B cell (primary cell): ENCODE data around the gene SDK1. TPM values are rescaled to one million over a fixed set of nuclear protein-coding genes. Genes with fewer than 3 reads are reported as not detected.

ENCODE experiments used
- ATAC-seq: fragments of 200-7000 bp; cut with Tn5 transposase; one replicate; pipeline ENCODE4 v1.10.0; 2021; ENCODE audit warnings: low read depth, mild to moderate bottlenecking, moderate number of reproducible peaks, moderate library complexity
- CTCF ChIA-PET: fragments of 350-600 bp; sonication (Branson Sonifier 250); formaldehyde crosslinking; loops from one replicate; lab custom pipeline; 2021; ENCODE audit warnings: antibody characterized with exemption, inconsistent platforms; lab: Charles Lee
- POLR2A ChIA-PET: fragments of 350-600 bp; sonication (Branson Sonifier 250); formaldehyde crosslinking; loops from one replicate; lab custom pipeline; 2021; ENCODE audit warnings: antibody characterized with exemption; lab: Charles Lee
- DNase-seq: peaks from one replicate; pipeline ENCODE4 v3.0.0; 2013
- H2AFZ ChIP-seq: 2 replicates; pipeline ENCODE4 v1.6.1; 2012; ENCODE audit warnings: mild to moderate bottlenecking, low read depth, low read length; ENCODE audit not compliant: insufficient read depth, poor library complexity, severe bottlenecking
- H3K27ac ChIP-seq, 2 donors: 1 replicate in 1 of 2; 2 replicates in 1 of 2; pipeline ENCODE4 v1.5.1; 2012 to 2013; ENCODE audit warnings: low read length in 2 of 2, mild to moderate bottlenecking in 2 of 2, moderate library complexity in 1 of 2
- H3K27me3 ChIP-seq, 4 experiments: fragments of 200-600 bp in 1 of 4; sonication (generic) in 1 of 4; replicated peaks in 1 of 4; 1 replicate in 2 of 4; 2 replicates in 2 of 4; pipeline versions ENCODE4 v1.6.1 to v1.7.0; 2013 to 2016; ENCODE audit warnings: low read length in 3 of 4, mild to moderate bottlenecking in 2 of 4, mixed read lengths in 1 of 4, moderate library complexity in 1 of 4; ENCODE audit not compliant: insufficient read depth in 4 of 4, control insufficient read depth in 3 of 4; ENCODE audit errors: control extremely low read depth in 1 of 4
- H3K36me3 ChIP-seq, 2 experiments: replicated peaks in 1 of 2; 1 replicate in 1 of 2; 2 replicates in 1 of 2; pipeline versions ENCODE4 v1.6.1 to v1.7.1; 2013; ENCODE audit warnings: low read length in 1 of 2; ENCODE audit not compliant: insufficient read depth in 2 of 2, control insufficient read depth in 1 of 2; ENCODE audit errors: control extremely low read depth in 1 of 2, extremely low read depth in 1 of 2
- H3K4me1 ChIP-seq, 2 donors: fragments of 200-600 bp in 1 of 2; sonication (generic) in 1 of 2; 1 replicate in 1 of 2; 2 replicates in 1 of 2; pipeline versions ENCODE4 v1.5.1 to v1.6.1; 2013 to 2017; ENCODE audit warnings: low read length in 2 of 2; ENCODE audit not compliant: control insufficient read depth in 2 of 2, insufficient read depth in 2 of 2
- H3K4me2 ChIP-seq: replicated peaks from 2 replicates; pipeline ENCODE3; 2012; ENCODE audit warnings: mild to moderate bottlenecking, low read depth, low read length; ENCODE audit not compliant: poor library complexity, severe bottlenecking
- H3K4me3 ChIP-seq, 5 experiments: fragments of 200-600 bp in 1 of 5; sonication (generic) in 1 of 5; 1 replicate in 3 of 5; 2 replicates in 2 of 5; pipeline versions ENCODE4 v1.5.1 to v1.7.0; 2011 to 2016; ENCODE audit warnings: low read length in 4 of 5, mild to moderate bottlenecking in 4 of 5, low read depth in 2 of 5, control low read depth in 1 of 5, moderate library complexity in 1 of 5; ENCODE audit not compliant: insufficient read depth in 1 of 5; ENCODE audit errors: control extremely low read depth in 1 of 5, extremely low read depth in 1 of 5
- H3K79me2 ChIP-seq: fragments of 200-600 bp; sonication (generic); one replicate; pipeline ENCODE4 v1.6.0; 2016; ENCODE audit warnings: low read length; ENCODE audit not compliant: control insufficient read depth, insufficient read depth
- H3K9ac ChIP-seq: fragments of 200-600 bp; sonication (generic); 2 replicates; pipeline ENCODE4 v1.6.1; 2017; ENCODE audit warnings: mild to moderate bottlenecking, low read length, moderate library complexity
- H3K9me3 ChIP-seq, 3 donors: one replicate each; pipeline versions ENCODE4 v1.6.1 to v1.7.1; 2013; ENCODE audit warnings: low read length in 2 of 3; ENCODE audit not compliant: control insufficient read depth in 2 of 3, insufficient read depth in 1 of 3; ENCODE audit errors: control extremely low read depth in 1 of 3
- H4K20me1 ChIP-seq: 2 replicates; pipeline ENCODE4 v1.6.0; 2012; ENCODE audit warnings: mild to moderate bottlenecking, low read length; ENCODE audit not compliant: insufficient read depth, control insufficient read depth, poor library complexity, severe bottlenecking
- H3K27ac Mint-ChIP-seq: one replicate; pipeline ENCODE4 v1.8.0; 2021; ENCODE audit warnings: mixed read lengths
- H3K27me3 Mint-ChIP-seq: one replicate; pipeline ENCODE4 v1.8.0; 2021; ENCODE audit warnings: mixed read lengths
- H3K4me1 Mint-ChIP-seq: one replicate; pipeline ENCODE4 v1.8.0; 2021; ENCODE audit warnings: mixed read lengths
- H3K4me3 Mint-ChIP-seq: one replicate; pipeline ENCODE4 v1.8.0; 2021; ENCODE audit warnings: mixed read lengths
- H3K9me3 Mint-ChIP-seq: one replicate; pipeline ENCODE4 v1.8.0; 2022; ENCODE audit warnings: mixed read lengths; ENCODE audit not compliant: insufficient read depth
- CTCF ChIP-seq: fragments of 200-600 bp; IDR thresholded peaks from one replicate; pipeline ENCODE4 v1.8.0; 2022; ENCODE audit warnings: antibody characterized with exemption, mild to moderate bottlenecking
- EZH2 ChIP-seq: IDR thresholded peaks from 2 replicates; pipeline ENCODE4 v1.6.1; 2012; ENCODE audit warnings: borderline replicate concordance, low read depth, mild to moderate bottlenecking, moderate library complexity, low read length; ENCODE audit not compliant: insufficient read depth, poor library complexity, severe bottlenecking
- WGBS: methylation state at CpG from one replicate; pipeline ENCODE4 v1.1.5; 2013; ENCODE audit warnings: missing lambda C conversion rate; ENCODE audit not compliant: insufficient coverage; 5-methylcytosine and 5-hydroxymethylcytosine counted together
- intact Hi-C: fragments of 100-400 bp; cut with micrococcal nuclease; formaldehyde crosslinking; loops from one replicate; pipeline ENCODE4 v1.10.0; 2022
- polyA plus RNA-seq: library from polyadenylated mRNA; depleted of rRNA; stranded (reverse); fragments of >200 nt; gene quantifications from 2 replicates; pipeline ENCODE4 v1.2.3, GENCODE V29; 2012
- total RNA-seq, 2 donors: library from RNA; stranded (reverse); fragments of 120-200 nt in 1 of 2; gene quantifications; 1 replicate in 1 of 2; 2 replicates in 1 of 2; pipeline versions ENCODE4 v1.2.3 to v1.2.4, GENCODE V29; 2013 to 2022

Gene SDK1
- total and polyA plus RNA-seq, 2 donors (not counting 1 experiment from before 2014, with no cell fraction given), result 0.73 to 2.0 TPM

GRCh38 chr7:4022265-4022664 lies 721.2 kb downstream of the SDK1 start:
- Histone ChIP-seq H4K20me1 (no peaks in the 10 kb centered on the region), H3K79me2 (no peaks in the 10 kb centered on the region), H3K9me3 (peaks cover 0 to 30% (median 12%) of the 10 kb centered on the region in 3 donors), H3K36me3 (no peaks in the 10 kb centered on the region), H2AFZ (no peak overlapping the region), H3K4me2 (no peak overlapping the region), H3K27ac (no peak overlapping the region), H3K27me3 (no peaks in the 10 kb centered on the region), H3K4me3 (no peak overlapping the region), H3K4me1 (no peaks in the 10 kb centered on the region), H3K9ac (no peak overlapping the region)
- intact Hi-C loops, result no loop called here
- Mint-ChIP-seq H3K4me1 (no peaks in the 10 kb centered on the region), H3K4me3 (no peak overlapping the region), H3K27ac (no peak overlapping the region), H3K27me3 (peaks cover 8% of the 10 kb centered on the region), H3K9me3 (peaks cover 3% of the 10 kb centered on the region)
- TF ChIP-seq EZH2, result no peak
- TF ChIP-seq CTCF, result no peak
- 72% methylated on average over 6 of the region's 7 CpGs for WGBS
- ChIA-PET CTCF (no interaction called here), POLR2A (no interaction called here)
- DNase-seq (no peak), ATAC-seq (no peak)

- Mint-ChIP-seq H3K9me3 (peaks cover 3% of the 10 kb centered on the region), H3K27ac (no peak overlapping the region), H3K4me1 (no peaks in the 10 kb centered on the region), H3K27me3 (peaks cover 8% of the 10 kb centered on the region), H3K4me3 (no peak overlapping the region)
- H3K36me3 ChIP-seq, result no peaks in the 10 kb centered on the region
- ChIA-PET POLR2A (no interaction called here), CTCF (no interaction called here)
- intact Hi-C loops, result no loop called here
- no peaks in the 10 kb centered on the region for H4K20me1 ChIP-seq
- TF ChIP-seq EZH2 (no peak), CTCF (no peak)
- no peaks in the 10 kb centered on the region for H3K27me3 ChIP-seq
- no peaks in the 10 kb centered on the region for H3K4me1 ChIP-seq
- H3K79me2 ChIP-seq, result no peaks in the 10 kb centered on the region
- H3K4me2 ChIP-seq, result no peak overlapping the region
- no peak overlapping the region for H2AFZ ChIP-seq
- DNase-seq (no peak), ATAC-seq (no peak)
- no peak overlapping the region for H3K9ac ChIP-seq
- H3K4me3 ChIP-seq, result no peak overlapping the region
- H3K27ac ChIP-seq, result no peak overlapping the region
- 58% methylated on average over 3 of the region's 10 CpGs for WGBS
- peaks cover 0 to 29% (median 11%) of the 10 kb centered on the region in 3 donors for H3K9me3 ChIP-seq
Measured at GRCh38 chr7:4023502-4023901, 722.5 kb downstream of the SDK1 start.
